ENCODE measurements around the gene SH3YL1.

GRCh38 chr2:254241-254640, 9.6 kb downstream of the SH3YL1 start:
- TF ChIP-seq CTCF (IDR thresholded peaks at IDR 0.05; ENCODE audit: borderline replicate concordance, extremely low read depth, low read length, poor library complexity, severe bottlenecking) (no peak), EZH2 (IDR thresholded peaks at IDR 0.05; ENCODE audit: borderline replicate concordance, low read depth, low read length, severe bottlenecking) (no peak)
